GM12872 (cell line): Measurements from ENCODE around the gene GXYLT2.

Experiments used
- TF ChIP-seq, protein P1 (sequence below): IDR thresholded peaks from 3 replicates; pipeline ENCODE4 v1.5.1; 2011; ENCODE audit warnings: low read depth, mild to moderate bottlenecking, low read length, moderate library complexity; ENCODE audit not compliant: insufficient read depth

Gene GXYLT2

DNA sequence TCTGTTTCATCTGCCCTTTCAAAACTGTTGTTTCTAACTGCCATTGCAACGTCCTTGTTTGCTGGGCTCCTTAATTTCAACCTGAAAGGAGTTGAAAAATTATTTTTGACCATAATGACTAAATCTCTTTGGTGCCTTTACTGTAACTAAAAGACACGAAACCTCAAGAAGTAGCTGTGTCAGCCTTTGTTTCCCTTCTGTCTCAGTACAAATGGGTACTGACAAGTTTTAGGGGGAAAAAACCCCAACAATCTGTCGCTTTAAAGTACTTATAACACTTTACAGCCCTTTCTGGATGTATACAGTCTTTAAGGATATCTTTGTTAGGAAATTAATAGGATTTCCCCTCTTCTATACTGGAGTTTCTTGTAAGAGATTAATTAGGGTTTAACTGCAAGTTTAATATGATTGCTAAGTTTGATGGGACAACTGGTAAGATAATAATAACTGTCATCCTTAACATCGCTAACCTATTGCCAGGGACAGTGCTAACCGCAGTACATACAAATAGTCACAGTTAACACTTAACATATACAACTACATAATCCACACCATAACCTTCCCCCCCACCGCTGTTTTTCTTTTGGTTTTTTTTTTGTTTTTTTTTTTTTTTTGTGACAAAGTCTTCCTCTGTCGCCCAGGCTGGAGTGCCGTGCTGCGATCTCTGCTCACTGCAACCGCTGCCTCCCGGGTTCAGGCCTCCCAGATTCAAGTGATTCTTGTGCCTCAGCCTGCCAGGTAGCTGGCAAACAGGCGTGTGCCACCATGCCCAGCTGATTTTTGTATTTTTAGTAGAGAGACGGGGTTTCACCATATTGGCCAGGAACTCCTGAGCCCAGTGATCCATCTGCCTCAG is 1.7 kb downstream of the GXYLT2 start:
- TF ChIP-seq, protein P1, sequence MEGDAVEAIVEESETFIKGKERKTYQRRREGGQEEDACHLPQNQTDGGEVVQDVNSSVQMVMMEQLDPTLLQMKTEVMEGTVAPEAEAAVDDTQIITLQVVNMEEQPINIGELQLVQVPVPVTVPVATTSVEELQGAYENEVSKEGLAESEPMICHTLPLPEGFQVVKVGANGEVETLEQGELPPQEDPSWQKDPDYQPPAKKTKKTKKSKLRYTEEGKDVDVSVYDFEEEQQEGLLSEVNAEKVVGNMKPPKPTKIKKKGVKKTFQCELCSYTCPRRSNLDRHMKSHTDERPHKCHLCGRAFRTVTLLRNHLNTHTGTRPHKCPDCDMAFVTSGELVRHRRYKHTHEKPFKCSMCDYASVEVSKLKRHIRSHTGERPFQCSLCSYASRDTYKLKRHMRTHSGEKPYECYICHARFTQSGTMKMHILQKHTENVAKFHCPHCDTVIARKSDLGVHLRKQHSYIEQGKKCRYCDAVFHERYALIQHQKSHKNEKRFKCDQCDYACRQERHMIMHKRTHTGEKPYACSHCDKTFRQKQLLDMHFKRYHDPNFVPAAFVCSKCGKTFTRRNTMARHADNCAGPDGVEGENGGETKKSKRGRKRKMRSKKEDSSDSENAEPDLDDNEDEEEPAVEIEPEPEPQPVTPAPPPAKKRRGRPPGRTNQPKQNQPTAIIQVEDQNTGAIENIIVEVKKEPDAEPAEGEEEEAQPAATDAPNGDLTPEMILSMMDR: no peak

DNA sequence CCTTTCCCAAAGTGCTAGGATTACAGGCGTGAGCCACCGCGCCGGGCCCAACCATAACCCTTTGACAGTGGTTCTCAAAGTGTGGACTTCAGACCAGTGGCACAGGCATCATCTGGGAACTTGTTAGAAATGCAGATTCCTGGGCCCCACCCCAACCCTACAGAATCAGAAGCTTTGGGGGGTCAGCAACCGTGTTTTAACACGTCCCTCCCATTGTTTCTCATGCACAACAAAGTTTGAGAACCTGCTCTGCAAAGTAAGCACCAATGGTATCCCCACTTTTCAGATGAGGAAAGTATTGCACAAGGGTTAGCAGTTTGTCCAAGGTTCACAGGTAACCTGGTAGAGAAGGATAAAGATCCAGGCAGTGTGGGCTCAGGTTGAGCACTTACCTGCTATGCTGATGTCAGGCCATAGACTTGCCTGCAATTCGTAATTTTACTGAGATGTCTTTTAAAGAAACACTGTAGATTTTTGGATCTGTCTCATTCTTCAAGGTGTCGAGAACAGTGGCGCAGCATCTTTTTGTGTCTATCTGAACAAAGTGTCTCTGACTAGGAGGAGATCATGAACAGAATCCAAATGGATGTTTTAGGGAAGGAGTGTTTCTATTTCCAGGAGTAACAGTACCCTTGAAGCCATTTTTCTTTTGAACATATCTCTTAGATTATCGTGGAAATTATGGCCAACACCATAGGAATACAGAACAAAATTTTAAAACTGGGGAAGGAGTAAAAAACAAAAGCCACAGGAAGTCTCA is 2.5 kb downstream of the GXYLT2 start:
- TF ChIP-seq, protein P1: no peak

DNA sequence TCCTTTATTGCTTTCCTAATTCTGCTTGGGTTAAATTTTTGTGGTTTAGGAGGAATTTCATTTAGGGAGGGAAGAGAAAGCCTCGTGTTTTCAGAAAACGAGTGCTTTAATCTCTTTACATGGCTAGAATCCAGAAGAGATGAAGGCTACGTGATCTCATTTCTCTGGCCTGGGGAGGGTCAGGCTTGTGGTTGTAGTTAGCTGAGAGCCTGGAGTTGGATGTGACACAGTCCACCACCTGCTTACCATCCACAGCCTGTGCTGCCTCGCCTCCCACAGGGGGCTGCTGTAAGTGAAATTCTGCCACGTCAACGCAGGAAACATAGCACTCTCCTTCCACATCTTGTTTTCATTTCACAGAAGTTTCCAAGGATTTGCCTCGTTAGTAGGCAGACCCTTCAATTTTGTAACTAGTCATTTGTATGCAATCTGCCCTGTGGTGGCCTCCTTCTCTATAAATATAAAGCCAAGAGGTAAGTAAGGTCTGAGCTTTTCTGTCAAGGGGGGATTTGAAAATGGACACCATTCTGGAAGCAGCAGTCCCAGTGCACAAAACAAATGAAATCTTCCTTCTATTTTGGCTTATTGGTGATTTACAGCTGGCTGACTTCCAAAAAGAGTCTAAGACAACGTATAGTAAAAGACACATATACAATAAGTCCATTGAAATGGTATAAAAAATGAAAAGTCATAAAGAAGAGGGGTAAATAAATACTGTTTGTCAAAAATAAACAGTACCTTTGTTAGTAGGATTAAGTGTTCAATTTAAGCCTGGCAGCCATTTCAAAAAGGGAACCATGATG is 3.4 kb downstream of the GXYLT2 start:
- TF ChIP-seq, protein P1: no peak

DNA sequence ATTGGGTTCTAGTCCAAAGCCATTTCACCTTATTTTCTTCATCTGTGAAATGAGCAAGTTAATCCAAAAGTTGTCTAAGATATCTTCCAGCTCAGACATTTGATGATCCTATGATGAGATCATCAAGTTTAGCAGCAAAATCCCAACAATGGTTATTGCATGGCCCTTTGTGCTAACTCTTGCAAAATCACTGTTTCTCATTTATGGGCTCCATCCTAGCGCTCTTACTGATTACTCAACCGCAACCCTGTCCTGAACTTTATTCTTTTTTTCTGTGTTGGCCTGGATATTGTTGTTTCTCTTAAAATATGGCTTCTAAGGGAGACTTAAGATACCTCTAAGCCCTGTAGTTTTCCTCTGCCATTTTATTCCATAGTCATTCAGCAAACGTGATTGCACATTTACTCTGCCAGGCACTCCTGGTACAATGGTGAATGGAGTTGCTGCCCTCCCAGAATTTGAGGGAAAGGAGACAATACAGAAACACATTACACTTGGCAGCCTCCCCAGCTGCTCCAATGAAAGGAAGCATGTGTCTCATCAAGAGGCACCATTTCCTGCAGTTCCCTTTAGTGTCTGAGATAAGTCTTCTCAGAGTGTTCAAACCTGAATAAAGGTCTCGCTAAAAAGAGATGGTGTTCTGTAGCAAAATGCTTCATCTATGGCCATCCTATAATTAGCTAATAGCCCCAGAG is 4.4 kb downstream of the GXYLT2 start:
- TF ChIP-seq, protein P1: no peak

DNA sequence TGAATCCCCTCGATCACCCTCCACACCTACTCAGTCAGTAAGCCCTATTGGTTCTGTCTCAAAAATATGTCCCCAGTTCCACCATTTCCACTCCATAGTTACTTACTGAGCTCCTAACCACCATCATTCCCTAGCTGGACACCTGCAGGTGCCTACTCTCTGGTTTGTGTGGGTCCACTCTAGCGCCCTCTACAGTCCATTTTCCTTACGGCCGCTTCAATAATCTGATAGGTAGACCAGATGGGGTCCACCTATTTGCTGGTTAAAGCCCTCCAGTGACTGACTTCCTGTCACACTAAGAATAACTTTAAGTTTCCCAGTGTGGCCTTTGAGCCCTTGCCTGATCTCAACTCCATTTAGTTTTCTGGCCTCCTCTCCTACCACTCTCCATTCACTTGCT is 5.0 kb downstream of the GXYLT2 start:
- TF ChIP-seq, protein P1: peak; percentile 47; the same call in 2 of the 3 replicates

DNA sequence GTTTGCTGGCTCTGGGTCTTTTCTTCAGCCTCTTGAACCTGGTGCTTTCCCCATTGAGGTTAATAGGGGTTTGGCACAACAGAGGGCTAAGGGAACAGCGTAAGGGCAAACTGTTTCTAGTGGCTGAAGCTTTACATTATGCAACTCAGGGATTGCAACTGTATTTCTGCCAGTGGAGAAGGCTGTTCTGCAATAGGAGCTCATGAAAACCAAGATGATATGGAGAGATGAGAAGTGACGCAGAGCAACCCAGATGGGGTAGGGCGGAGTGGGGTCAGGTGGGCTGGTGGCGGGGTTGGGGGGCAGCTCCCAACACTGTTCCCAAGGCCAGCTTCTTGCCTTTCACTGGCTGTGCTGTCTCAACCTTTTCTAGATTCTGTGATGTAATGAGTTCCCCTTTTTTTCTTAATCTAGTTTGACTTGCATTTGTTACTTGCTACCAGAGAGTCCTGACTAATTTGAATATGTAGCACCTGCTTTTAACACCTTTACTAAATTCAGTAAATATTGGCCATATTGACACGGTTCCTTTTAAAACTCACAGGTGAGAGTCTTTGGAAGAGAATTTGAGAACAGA is 7.2 kb downstream of the GXYLT2 start:
- TF ChIP-seq, protein P1: no peak
